Fibroblast of peridontal ligament (primary cell): ENCODE results near the gene TTC28.
A peak's percentile ranks its signal among the peaks of the same experiment; 100 is the strongest.
"Not testable (repeated sequence)": the region's sequence is repeated elsewhere in the genome, so short reads cannot be mapped to it uniquely, and the experiment has no call there.

Source experiments
- DNase-seq: peaks from one replicate; pipeline ENCODE4 v3.0.0-alpha.2; 2010; ENCODE audit errors: extremely low read depth

TTC28 gene

DNA sequence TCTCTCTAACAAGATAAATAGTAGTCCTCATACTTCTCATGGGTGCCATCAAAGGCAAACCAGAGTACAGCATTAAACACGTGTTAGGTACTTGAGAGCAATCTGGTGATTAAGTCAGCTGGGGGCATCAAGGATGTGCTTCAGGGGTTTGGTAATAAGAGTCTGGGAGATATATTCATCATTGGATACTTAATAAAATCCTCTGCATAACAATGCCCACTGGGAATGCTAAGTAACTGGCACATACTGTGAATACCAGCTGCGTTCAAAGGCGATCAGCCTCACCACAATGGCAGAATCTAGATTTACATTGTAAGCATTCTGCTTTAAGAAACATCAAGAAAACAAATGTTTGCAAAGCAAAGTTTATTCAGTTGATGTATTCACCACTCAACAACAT is 492.0 kb downstream of the TTC28 start:
- DNase-seq = no peak

DNA sequence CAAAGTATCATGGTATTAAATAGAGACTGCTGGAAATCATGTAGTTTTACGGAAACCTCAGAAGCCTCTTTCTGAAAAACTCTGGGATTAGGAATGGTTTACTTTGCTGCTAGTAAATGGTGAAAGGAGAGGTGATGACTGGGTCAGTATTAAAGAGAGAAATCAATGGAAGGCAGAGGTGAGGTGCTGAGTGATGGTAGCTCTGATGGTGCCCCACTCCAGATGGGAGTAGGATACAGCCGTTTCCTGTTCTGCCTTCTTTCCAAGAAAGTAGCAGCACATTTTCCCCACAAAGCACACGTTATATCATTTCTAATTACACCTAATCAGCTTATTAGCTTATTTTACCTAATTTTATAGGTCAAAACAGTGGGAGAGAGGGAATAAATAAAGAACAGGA is 493.0 kb downstream of the TTC28 start:
- DNase-seq = no peak

DNA sequence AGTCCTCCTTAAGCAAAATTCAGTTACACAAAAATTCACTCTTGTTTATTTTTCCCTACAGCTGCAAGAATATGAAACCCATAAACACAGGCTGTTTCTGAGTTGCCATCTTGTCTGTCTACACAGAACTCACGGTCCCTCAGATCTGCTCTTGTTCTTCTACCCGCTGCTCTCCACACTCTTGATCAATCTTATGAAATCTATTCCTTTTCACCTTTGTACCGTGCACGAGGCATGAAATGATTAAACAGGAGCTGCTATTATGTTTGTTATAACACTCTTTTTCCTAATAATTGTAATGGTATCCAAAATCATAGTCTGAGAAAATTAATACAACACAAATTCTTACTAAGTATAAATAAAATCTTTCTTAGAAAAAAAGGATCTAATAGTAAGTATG is 494.5 kb downstream of the TTC28 start:
- DNase-seq = no peak

DNA sequence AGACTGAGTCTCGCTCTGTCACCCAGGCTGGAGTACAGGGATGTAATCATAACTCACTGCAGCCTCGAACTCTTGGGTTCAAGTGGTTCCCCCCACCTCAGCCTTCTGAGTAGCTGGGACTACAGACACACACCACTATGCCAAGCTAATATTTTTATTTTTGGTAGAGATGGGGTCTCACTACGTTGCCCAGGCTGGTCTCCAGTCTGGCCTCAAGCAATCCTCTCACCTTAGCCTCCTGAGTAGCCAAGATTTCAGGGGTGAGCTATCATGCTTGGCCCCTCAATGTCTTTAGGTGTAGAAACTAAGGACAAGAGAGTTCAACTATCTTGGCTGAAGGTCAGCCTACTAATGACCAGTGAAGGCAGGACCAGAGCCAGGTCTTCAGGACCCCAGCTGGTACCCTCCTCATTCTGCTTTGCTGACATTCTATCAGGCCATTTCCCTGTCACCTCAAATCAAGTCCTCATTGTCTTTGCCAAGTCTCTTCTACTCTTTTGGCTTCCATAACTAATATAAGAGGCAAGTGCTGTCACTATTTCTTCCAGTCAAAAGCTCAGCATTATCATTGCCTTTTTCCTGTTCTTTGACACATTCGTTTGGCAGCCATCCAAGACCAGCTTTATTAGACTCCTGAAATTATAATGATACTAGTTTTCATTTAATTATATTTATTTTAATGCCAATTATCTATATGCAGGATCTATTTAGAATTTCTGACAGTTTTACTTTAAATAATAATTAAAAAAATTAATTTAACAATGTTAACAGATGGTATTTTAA is 496.4 kb downstream of the TTC28 start:
- DNase-seq = no peak

DNA sequence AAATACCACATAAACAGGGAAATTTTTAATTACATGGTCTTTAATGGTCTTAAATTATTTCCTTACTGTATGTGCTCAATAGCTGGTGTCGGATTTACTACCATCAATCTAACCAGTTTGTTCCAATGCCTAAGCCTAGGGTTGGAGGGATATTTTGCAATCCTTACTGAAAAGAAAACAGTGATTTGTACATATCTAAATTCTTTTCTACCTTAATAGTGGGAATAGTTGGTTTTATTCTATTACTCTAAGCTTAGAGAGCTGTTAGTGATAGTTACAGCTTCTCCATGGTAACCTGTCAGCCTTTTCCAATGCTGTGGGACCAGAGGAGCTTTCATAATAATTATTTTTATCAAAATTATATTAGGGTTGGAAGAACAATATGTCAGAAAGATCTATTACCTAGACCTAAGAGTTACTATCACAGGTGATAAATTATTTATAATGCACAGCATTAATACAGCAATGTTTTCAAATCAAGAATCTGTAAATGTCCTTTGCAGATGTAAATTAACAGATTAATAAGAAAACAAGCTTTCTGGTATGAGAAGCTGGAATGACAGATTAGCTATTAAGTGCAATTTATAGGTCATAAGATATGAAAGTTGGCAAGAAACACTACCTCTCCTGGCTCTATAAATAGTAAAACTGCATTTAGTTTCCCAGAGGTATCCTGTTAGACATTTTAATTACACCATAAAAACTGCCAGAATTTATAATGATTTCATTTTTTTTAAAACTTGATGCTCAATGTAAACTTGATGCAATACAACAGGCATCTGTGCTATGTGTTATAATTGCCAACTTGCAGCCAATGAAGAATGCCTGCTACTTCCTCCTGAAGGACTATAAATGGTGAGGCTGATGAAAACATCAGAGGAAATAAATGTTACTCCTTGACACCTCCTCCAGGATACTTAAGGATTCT is 498.6 kb downstream of the TTC28 start:
- peak; percentile 30 for DNase-seq

DNA sequence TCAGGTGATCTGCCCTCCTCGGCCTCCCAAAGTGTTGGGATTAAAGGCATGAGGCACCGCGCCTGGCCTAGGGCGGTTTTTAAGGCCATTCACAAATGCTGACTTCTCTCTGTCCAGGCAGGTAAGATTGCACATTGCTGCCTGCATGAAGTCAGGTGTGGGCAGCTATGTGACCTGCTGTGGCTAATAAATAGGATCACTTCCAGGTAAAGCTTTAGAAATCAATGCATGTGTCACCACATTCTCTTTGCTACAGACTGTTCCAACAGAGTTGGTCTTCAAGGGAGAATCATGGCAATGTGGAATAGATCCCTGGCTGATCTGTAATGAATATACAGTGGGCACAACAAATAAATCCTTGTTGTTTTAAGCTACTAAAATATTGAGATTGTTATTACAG is 500.2 kb downstream of the TTC28 start:
- DNase-seq = no peak

DNA sequence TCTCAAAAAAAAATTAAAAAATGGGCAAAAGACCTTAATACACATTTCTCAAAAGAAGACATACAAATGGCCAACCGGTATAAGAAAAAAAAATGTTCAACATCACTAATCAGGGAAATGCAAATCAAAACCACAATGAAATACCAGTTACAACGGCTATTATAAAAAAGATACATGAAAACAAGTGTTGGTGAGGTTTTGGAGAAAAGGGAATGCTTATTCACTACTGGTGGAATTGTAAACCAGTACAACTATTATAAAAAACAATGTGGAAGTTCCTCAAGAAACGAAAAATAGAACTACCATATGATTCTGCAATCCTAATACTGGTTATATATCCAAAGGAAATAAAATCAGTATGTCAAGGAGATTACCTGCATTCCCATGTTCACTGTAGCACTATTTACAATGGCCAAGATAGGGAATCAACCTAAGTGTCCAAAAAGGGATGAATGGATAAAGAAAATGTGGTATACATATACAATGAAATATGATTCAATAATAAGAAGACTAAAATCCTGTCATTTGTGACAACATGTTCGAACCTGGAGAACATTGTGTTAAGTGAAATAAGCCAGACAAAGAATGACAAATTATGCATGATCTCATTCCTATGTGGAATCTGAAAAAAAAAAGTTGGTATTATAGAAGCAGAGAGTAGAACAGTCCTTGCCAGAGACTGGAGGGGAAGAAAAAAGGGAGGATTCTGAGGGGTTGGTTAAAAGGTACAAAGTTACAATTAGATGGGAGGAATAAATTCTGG is 503.7 kb downstream of the TTC28 start:
- DNase-seq = no peak

DNA sequence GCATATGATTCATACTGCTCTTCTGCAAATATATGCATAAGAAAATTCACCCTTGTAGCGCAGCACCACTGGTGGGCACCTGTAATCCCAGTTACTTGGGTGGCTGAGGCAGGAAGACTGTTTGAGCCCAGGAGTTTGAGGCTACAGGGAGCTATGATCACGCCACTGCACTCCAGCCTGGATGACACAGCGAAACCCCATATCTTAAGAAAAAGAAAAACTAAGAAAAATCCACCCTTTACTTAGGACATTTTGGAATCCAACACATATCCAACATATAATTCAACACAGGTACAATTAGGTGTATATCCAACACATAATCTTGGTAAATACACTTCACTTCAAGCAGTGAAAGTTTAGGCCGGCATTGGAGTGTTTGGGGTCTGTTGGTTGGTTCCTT is 505.1 kb downstream of the TTC28 start:
- no peak for DNase-seq

DNA sequence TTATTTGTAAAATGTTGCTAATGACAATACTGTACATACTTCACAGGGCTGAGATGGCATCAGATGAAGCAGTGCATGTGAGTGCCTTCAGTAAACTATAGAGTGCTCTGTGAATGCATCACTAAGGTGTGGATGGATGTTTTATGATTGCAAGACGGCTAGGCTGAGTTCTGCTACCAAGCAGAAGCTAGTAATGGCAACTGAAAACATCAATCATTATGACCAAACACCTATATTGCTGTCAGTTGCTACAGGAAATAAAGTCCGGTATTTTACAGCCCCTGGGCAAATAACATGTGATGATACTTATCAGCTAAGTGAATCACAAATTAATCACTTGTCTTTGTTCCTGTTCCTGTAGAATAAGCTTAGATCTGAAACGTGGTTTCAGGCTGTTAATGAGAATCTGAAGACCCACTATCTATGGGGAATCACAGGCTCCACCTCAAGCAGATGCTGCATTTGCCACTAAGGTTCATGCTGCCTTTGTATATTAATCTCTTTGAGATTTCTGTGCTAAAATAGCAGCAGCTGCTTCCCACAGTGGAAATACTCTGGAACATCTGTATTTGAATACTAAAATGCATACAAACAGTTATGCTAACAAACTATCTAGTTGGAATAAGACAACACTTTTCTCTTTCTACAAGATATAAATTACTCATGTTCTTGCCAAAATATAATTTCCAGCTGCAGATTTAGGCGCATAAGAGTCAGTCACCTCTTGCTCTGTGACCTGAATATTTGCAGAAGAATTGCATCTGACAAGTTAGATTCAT is 506.6 kb downstream of the TTC28 start:
- DNase-seq = no peak

DNA sequence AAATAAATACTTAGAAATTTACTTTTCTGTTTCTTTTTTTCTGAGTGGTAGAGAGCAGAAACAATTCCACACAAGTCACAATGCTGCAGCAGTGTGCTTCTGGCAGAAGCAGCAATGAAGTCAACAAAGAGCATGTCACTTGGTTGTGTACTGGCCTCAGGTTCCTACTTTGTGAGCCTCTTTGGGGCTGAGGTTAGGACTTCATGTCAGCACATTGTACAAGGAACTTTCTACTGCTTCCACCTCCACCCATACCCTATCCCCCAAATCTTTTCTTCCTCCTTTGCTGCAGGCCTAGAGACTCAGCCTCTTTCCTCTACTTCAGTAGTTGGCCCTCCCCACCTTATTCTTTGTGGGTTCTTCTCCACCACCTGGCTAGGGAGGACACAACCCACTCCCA is 507.9 kb downstream of the TTC28 start:
- DNase-seq = no peak

DNA sequence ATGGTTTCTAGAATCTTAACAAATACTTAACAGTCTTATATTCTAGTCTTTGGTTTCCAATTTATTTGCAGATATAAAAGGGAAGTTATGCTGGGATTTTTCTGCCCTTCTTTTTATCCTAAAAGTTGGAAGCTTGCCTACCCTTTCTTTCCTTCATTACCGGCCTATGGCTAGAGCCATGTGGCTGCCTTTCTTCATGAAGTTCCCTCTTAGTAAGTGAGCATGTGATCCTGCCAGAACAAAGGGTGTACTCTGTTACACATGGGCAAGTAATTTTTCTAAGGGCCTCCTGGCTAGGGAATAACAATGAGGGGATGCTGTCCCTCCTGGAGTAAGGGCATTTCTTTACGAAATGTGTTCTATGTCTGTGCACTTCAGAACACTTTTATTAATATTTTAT is 508.5 kb downstream of the TTC28 start:
- DNase-seq = peak; percentile 27

DNA sequence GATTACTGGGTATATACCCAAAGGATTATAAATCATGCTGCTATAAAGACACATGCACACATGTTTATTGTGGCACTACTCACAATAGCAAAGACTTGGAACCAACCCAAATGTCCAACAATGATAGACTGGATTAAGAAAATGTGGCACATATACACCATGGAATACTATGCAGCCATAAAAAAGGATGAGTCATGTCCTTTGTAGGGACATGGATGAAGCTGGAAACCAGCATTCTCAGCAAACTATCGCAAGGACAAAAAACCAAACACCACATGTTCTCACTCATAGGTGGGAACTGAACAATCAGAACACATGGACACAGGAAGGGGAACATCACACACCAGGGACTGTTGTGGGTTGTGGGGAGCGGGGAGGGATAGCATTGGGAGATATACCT is 510.3 kb downstream of the TTC28 start:
- not testable (repeated sequence) for DNase-seq

DNA sequence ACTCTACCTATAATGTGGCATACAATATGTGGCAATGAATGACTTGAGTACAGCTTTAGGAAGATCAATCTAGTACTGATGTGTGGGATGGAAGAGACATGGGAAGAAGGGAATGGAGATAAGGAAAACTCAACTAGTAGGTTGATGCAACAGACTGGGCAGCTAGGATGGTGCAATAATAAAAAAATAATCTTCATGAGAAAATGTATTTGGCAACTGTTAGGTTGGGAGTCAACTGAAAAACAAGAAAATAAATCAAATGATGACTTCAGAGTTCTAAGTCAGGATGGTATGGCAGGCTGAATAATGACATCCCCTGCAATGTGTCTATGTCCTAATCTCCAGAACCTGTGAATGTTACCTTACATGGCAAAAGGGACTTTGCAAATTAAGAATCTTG is 523.8 kb downstream of the TTC28 start:
- DNase-seq = no peak

DNA sequence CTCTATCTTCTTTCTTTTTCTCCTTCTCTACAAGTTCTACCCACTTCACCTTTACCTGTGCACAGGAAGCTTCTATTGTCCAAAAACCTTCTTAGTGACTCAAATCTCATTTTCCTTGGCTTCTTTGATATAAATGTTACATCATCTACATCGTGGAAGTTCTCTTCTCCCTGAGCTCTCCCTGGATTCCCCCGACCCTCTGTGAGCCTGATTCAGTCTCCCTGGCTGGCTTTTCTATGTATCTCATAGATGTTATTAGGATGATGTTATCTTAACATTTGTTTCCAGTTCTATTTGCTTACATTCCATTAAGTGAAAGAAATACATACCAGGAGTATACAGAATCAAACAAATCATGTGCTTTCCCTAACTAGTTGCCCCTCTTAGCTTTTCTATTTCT is 524.8 kb downstream of the TTC28 start:
- no peak for DNase-seq

DNA sequence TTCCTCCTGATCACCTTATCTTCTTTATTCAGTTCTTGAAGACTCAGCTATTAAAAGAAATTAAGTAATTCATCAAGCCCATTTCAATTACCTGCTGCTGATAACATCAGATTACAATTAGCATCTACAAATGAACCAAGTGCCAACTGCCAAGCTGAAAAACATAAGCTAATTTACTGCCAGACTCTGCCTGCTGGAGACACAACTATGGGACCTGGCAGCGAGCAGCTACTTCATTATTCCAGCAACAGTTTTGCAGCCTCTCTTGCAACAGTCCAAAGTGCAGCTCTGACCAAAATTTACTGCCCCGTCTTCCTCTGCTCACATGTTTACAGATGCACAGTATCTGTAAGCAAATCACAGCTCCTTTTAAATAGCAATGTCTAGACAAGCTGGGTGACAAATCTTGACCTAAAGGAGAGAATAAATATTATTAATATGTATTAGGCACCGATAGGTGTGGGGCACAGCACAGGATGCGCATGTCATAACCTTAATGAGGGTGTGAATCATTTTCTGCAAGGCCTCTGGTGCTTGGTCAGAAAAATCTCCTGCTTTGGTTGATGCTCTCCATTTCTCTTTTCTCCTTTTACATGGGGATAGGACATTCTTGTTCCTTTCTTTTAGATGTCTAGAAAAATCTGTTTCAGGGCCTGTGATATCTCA is 528.4 kb downstream of the TTC28 start:
- DNase-seq = no peak

DNA sequence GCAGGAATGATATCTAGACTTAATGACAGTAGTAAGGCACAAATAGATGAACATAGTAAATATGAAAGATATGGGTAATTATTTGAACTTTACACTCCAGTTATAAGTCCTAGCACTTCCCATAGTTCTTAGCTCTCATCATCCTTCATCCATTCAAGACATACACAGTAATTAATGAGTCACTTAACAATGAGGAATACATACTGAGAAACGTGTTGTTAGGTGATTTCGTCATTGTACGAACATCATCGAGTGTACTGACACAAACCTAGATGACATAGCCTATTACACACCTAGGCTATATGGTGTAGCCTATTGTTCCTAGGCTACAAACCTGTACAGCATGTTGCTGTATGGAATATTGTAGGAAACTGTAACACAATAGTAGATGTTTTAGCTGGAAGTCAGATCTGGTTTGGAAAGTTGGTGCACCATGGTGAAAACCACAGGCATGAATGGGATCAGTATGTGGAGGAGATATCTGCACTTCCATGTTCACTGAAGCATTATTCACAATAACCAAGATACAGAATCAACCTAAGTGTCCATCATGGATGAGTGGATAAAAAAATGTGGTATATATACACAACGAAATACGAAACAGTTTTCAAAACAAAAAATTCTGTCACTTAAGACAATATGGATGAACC is 530.7 kb downstream of the TTC28 start:
- no peak for DNase-seq

DNA sequence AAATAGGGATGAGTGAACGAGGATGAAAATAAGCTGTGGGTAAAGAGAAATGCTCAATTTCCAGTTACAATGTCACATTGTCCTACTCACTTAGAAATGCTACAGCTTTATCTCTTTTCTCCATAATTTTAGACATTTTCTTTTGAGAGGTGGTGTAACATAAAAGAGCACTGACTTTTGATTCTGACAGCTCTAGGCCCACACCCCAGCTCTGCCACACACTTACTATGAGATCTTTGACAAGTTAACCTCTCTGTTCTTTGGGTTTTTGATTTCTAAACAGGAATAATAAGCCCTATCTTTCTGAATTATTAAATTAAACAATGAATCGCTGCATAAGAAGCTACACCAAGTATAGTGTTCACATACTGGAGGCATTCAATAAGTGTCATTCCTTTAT is 532.2 kb downstream of the TTC28 start:
- no peak for DNase-seq

DNA sequence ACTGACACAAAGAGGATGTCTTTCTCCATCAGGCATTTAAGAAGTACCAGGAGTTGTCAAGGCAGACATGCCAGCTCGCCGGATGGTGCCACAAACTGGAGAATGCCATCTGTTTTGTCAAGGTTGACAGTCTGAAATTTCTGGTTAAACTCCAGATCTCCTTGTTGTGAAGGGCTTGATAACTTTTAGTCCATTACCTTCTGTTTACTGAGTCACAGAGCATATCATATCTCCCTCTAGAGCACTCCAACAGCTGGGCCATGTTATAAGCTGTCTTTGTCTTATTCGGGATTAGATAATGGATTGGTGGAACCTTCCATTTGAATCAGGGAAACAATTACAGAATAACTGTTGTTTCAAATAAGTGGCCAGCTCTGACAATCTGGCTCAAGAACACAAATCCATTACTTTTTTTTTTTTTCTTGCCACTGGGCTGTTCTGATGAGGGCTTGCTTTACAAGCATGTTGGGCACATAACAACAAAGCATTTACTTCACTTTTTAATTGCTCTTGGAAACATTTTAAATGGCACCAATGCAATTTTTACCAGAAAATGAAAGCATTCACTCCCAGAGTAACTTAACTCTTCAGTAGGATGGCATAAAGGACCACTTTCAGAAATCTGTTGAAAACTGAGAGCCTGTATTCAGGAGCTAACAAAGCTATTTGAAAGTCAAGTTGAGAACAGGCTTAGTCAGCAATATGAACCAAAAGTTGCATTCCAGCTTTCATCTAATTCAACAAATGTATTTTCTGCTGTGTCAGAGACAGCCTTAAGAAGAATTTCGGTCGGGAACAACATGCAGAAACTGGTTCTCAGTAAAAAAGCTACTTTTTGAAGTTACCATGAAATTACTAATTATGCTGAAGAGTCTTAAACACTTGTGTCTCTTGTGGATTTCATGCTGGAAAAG is 533.0 kb downstream of the TTC28 start:
- DNase-seq = peak; percentile 63

DNA sequence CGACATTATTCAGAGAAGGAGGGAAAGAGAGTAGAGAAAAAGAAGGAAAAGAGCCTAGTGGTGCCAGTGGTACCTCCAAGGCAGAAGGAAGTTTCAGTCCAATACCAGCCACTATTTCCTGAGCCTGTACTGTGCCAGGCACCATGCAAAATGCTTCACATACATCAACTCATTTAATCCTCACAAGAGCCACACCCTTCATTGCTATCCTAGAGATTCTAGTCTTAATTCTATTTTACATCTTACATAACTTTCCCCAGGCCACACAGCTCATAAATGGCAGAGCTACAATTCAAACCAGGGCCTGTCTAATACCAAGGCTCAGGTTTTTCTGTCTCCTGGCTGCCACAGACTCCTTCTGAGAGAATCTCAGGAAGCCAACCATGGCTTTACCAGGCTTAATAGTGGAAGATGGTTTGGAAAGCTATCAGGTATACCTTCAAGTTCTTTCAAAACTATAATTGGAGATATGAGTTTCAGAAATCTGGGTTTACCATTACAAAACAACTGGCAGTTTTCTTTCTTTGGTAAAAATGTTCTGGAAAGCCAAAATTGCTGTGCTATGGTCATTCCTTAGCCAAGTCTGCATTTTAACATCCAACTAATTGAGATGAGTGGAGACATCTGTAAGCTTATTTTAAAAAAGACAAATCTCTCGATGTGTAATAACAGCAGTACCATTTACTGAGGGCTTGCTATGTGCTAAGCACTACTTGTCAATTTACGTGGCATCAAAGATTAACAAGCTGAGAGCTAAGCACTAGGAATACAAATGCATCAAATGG is 535.5 kb downstream of the TTC28 start:
- peak; percentile 61 for DNase-seq
